Bronchial epithelial cell (primary cell): ENCODE measurements around the gene USE1. TPM values are rescaled to one million over a fixed set of nuclear protein-coding genes. Genes with fewer than 3 reads are reported as not detected.

ENCODE experiments used
- DNase-seq: peaks from one replicate; pipeline ENCODE4 v3.0.0-alpha.2; 2010; ENCODE audit warnings: low read depth
- FAIRE-seq: peaks from 2 replicates; lab custom pipeline; 2011; peaks lifted over from hg19 to GRCh38; lab: Jason Lieb, UNC
- H3K27me3 ChIP-seq: 2 replicates; pipeline ENCODE4 v1.5.1; 2011; ENCODE audit warnings: low read length; ENCODE audit not compliant: control insufficient read depth, insufficient read depth
- H3K36me3 ChIP-seq: 2 replicates; pipeline ENCODE4 v1.5.1; 2011; ENCODE audit warnings: low read length; ENCODE audit not compliant: control insufficient read depth, insufficient read depth
- H3K4me3 ChIP-seq: 2 replicates; pipeline ENCODE4 v1.5.1; 2011; ENCODE audit warnings: mild to moderate bottlenecking, low read depth, low read length, control low read depth
- CTCF ChIP-seq: IDR thresholded peaks from 2 replicates; pipeline ENCODE4 v1.5.1; 2011; ENCODE audit warnings: mild to moderate bottlenecking, moderate library complexity, low read length, control low read depth, inconsistent platforms; ENCODE audit not compliant: insufficient read depth, severe bottlenecking
- total RNA-seq: library from RNA; depleted of rRNA; stranded (reverse); fragments of >200 nt; gene quantifications from 2 replicates; pipeline ENCODE4 v1.2.1, GENCODE V29; 2014

USE1 gene
- 8.3 and 11.8 TPM in 2 replicates for total RNA-seq

- Histone ChIP-seq H3K36me3 (peaks cover 13% of the 10 kb centered on the region), H3K4me3 (peak within 1 kb of the TSS; percentile 73), H3K27me3 (no peaks in the 10 kb centered on the region)
- DNase-seq (peak; percentile 76), FAIRE-seq (no peak)
- no peak for TF ChIP-seq CTCF
Observed at GRCh38 chr19:17215127-17215971, at the start of gene USE1. Gene USE1, plus strand, starts transcription at chr19:17215357. Its CDS starts 49 bp downstream, at chr19:17215406.

- TF ChIP-seq CTCF = no peak
- DNase-seq (no peak), FAIRE-seq (no peak)
- no peaks in the 10 kb centered on the region for H3K27me3 ChIP-seq
- peaks cover 19% of the 10 kb centered on the region for H3K36me3 ChIP-seq
- H3K4me3 ChIP-seq = no peak overlapping the region
Observed at GRCh38 chr19:17165715-17166114, 49.4 kb upstream of the USE1 start.

- H3K27me3 ChIP-seq = no peaks in the 10 kb centered on the region
- no peak for DNase-seq
- no peak overlapping the region for H3K4me3 ChIP-seq
- no peak for FAIRE-seq
- no peak for TF ChIP-seq CTCF
- H3K36me3 ChIP-seq = peaks cover 23% of the 10 kb centered on the region
Observed at GRCh38 chr19:17170538-17171297, 44.4 kb upstream of the USE1 start.

GRCh38 chr19:17171874-17172273 is 43.3 kb upstream of the USE1 start:
- H3K27me3 ChIP-seq = no peaks in the 10 kb centered on the region
- no peak for DNase-seq
- H3K36me3 ChIP-seq = peaks cover 23% of the 10 kb centered on the region
- FAIRE-seq = no peak
- H3K4me3 ChIP-seq = no peak overlapping the region
- TF ChIP-seq CTCF = no peak

GRCh38 chr19:17172624-17173345 is 42.4 kb upstream of the USE1 start:
- FAIRE-seq = no peak
- no peak for DNase-seq

More at GRCh38 chr19:17172624-17173345, 42.4 kb upstream of the USE1 start:
- no peak for TF ChIP-seq CTCF
- H3K36me3 ChIP-seq = peaks cover 24% of the 10 kb centered on the region
- no peaks in the 10 kb centered on the region for H3K27me3 ChIP-seq
- H3K4me3 ChIP-seq = no peak overlapping the region
